DMS53 treated with DMSO at 0.1 percent for 48 hours (cell line): ENCODE measurements around the gene MDP1.

Source experiments
- DNase-seq: peaks from one replicate; lab custom pipeline; 2025; ENCODE audit not compliant: unreplicated experiment; lab: John Stamatoyannopoulos, UW

Gene MDP1

DNA sequence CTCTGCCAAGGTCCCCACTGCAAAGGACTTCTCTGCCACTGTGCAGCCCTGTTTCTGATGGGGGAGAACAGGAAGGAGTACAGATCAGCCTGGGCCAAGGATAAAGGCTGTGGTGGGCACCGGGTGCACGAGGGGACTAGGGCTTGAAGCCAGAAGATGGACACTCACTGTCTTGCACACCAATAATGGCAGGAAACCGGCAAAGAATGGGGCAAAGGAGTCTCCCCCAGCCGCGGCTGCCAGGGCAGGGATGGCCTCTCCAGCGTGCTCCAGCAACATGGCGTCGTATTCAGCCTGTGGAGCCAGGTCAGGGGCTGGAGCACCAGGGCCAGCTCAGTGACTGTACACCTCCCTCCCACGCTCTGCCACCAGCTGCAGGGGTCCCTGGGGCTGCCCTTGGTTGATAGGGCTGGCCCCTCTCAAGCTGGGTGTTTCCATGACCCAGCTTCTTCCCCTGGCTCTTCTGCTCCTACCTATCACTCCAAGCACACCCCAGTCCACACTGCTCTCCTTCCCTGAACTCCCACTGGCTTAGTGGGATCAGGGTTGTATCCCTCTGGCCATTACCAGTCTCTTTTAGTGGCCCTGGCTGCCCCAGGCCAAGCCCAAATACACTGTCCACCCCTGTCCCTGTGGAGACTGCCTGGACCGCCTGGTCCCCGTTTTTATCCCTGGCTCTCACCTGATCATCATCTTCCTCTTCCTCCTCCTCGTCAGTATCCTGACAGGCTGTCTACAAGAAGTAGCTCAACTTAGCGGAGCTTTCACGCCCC is 33.6 kb downstream of the MDP1 start:
- no peak for DNase-seq

DNA sequence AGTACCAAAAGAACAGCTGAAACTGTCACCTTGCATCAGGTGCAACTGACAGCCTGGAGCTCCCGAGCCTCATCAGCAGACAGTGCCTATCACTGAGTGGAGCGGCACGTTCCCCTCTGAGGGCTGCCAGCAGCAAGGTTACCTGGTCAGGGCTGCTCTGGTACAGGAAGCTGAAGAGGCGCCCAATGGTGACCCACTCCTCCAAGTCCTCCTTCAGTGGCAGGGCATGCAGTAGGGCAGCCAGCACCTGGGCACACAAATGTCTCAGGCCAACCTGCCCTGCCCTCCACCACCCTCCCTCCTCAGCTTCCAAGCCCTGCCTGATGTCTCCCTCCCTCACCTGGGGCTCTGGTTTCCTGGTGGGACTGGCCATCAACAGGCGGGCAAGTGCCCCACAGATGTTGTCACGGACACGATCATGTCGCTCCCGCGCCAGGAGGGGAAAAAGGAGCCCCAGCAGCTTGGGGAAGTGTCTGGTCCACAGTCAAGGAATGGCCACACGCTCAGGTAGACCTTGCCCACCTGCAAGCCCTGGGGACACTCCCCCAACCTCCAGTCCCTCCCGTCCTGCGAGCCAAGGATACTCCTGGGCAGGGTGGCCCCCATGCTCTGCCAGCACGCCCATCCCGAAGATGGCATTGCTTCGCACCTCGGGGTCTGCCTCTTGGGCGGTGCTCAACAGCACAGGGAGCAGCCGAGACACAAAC is 34.3 kb downstream of the MDP1 start:
- no peak for DNase-seq

DNA sequence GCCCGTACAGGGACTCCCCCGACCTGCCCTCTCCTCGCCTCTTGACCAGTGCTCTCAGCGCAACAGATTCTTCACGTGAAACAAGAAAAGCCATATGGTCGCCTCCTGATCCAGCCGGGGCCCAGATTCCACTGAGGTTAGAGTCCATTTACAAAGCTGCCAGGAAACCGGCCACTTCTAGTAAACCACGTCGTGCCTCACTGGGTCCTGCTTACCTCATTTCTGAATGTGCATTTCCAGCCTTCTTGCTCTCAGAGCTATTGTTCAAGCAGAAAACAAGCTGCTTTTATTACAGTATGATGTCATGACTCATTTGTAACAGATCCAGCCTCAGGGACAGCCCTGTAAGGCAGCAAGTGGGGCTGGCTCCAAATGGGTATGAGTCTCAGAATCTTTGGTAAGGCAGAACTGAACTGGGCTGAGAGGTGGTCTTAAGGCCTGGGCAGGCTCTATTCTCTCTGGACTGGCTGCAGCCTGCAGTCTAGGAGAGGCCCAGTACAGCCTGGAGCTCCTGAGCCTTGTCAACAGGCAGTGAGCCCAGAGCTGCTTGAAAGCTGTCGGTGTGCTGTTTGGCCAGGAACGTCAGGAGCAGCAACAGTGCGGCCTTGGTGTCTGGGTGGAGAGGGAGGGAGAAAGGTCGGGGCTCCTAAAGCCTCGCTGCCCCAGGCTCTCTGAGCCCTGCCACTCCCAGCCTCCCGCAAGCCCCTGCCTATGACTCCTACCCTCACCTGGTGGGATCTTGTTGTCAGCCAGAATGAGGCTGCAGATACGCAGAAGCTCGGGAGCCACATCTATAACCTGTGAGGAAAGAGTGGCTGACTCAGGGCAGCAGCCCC is 35.7 kb downstream of the MDP1 start:
- no peak for DNase-seq

DNA sequence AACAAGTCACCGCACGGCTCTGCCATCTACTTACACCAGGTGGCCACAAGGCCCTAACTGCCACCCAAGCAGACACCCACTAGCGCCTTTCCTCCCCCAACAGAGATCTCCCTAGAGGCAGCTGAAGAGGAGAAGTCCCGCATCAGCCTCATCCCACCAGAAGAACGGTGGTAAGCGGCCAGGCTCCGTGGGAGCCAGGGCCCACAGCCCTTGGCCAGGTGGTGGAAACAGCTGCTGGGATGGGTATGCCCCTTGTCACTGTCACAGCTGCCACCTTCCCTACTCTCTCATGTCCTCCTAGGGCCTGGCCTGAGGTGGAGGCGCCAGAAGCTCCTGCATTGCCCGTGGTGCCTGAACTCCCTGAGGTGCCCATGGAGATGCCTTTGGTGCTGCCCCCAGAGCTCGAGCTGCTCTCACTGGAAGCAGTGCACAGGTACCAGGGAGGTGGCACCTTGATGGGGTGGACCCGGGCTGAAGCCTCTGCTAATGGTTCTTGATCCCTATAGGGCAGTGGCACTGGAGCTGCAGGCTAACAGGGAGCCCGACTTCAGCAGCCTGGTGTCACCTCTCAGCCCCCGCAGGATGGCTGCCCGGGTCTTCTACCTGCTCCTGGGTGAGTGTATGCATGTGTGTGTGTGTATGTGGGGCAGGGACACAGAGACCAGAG is 36.4 kb downstream of the MDP1 start:
- no peak for DNase-seq

DNA sequence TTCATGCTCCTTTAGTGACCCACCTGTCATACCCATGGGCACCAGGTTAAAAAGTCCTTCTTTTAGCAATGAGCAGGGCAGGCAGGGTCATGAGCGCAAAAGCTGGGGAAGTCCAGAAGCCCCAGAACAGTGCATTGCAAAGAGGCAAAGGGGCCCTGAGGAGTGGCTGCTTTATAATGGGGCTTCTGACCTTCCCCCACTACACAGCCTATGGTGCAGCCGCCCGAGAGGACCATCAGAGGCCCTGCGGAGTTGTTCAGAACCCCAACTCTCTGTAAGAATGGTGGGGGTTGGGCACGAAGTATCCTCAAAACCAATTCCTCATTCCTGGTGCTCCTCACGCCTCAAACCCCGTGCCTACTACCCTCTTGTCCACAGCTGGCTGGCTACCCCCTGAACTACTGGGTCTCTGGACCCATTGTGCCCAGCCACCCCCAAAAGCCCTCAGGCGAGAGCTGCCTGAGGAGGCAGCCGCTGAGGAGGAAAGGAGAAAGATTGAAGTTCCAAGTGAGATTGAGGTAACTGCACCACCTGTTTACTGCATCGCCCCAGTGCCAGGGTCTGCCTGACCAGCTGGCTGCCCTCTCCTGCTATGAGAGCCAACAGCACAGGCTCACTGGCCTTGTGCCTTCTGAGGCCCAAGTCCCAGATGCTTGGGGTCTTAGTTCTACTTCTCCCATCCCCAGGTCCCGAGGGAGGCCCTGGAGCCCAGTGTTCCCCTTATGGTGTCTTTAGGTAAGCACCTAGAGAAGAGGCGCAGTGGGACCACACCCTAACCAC is 37.3 kb downstream of the MDP1 start:
- DNase-seq, result no peak

DNA sequence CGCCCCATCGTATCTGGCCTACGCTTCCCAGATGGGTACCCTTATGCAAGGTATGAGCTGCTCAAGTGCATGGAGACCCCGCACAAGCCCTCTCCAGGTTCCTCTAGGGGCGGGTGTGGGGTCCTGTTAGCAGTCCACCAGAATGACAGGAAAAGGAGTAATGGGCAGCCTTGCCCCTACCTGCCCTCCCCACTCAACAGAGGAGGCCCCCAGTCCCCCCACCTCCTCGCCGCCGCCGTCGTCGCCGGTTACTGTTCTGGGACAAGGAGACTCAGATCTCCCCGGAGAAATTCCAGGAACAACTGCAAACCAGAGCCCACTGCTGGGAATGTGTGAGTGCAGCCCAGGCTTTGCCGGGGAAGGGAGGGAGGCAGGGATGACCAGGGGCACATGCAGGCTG is 38.0 kb downstream of the MDP1 start:
- DNase-seq, result no peak

DNA sequence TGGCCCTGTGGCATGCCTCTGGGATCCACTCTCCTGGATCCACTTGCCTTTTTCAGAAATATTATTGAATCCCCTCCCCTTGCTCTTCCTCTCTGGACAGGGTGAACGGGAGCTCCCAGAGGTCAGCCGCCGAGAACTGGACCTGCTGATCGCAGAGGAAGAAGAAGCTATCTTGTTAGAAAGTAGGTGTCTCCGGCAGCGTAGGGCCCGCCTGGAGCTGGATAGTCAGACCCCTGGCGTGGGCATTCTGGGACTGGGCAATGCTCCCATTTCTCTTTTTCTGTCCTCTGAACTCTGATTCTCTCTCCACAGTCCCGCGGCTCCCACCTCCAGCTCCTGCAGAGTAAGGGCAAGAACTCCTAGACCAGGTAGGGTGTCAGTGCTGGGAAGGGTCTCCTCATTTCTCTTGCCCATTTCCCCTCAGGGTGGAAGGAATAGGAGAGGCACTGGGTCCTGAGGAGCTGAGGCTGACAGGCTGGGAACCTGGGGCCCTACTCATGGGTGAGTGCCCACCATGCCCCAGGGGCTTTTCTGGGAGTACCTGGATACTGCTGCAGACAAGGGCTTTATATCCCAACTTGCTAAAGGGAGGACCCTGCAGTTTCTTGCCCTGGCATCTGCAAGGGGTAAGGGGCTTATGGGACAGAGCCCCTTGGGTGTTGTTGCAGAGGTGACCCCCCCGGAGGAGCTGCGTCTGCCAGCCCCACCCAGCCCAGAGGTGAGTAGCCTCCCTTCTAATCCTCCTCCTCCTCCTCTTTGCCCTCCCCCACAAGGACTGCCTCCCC is 38.6 kb downstream of the MDP1 start:
- no peak for DNase-seq

DNA sequence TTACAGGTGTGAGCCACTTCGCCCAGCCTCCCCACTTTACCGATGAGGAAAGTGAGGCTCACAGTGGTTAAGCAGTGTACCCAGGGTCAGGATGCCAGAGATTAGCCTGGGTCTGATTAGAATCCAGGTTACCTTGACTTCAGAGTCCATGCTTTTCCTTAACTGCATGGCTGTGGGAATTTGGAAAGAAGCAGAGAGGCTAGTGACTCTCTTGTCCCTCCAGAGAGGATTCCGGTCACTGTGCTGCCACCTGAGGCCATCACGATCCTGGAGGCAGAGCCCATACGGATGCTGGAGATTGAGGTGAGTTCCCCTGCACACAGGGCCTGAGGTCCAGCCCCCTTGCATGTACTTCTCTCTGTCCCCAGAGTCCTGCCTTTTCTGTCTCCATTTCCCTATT is 39.3 kb downstream of the MDP1 start:
- no peak for DNase-seq

DNA sequence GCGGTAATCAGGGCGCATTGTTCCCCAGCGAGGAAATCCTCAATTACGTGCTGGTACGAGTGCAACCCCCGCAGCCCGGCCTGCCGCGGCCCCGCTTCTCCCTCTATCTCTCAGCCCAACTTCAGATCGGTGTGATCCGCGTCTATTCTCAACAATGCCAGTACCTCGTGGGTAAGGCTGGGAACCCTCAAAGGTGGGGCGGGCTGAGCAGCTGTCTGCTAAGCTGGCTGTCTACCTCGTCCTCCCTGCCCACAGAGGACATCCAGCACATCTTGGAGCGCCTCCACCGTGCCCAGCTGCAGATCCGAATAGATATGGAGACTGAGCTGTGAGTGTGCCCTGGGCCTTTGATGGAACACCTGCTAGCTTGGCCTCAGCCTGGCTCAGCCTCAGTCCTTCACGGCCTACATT is 43.0 kb downstream of the MDP1 start:
- DNase-seq, result no peak

DNA sequence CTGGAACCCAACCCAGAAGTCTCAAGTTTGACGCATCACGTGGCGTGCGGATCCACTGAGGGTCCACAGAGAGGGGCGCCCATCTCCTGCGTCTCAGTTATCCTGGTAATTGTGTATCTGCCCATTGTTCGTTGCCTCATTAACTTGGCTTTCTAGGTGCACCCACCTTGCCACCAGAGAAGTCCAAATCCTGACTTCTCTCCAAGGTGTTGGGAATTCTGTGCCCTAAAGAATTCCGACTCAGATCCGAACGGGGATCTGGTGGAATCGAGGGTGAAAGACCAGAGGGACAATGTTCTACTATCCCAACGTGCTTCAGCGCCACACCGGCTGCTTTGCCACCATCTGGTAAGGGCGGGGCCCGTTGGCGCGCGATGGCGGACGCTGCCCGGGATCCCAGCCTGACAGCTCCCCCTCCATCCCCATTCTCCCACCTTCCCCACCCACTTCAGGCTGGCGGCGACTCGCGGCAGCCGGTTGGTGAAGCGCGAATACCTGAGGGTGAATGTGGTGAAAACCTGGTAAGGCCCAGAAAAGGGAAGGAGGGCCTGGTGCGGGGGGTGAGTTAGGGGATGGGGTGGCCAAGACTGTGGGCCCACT is 43.5 kb downstream of the MDP1 start:
- no peak for DNase-seq

DNA sequence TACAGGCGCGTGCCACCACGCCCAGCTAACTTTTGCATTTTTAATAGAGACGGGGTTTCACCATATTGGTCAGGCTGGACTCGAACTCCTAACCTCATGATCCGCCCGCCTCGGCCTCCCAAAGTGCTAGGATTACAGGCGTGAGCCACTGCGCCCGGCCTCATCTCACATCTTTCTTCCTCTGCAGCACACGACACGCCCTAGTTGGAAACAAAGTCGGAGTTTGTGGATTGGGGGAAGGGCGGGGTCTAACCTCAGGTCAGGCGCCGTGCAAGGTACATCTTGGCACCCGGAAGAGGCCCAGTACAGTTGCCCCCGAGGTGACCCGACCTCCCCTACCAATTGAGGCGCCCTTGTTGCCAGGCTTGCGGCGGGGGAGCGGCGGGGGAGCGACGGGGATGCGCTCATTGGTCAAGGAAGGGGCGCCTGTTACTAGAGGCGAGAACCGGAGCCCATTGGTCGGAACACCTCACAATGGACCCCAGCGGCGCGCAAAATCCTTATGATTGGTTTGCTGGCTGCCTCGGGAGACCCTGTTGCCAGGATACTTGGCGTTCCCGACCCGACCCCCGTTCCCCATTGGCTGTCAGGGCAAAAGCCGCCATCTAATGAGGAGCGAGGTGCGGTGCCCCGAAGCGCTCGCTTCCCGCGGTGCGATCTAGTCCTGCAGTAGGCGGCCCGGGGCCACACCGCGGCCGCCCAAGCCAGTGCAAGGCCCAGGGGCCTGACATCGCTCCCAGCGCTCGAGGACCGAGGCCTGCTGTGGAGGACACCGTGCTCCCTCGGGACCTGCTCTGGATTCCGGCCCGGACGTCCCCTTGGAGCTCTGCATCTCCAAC is 44.2 kb downstream of the MDP1 start, which contains the start of gene REC8:
TSS of gene REC8 (plus strand) at position 659 of the 839 bp plus-strand sequence. CDS start 473 bp downstream, outside the sequence.
- DNase-seq, result no peak

DNA sequence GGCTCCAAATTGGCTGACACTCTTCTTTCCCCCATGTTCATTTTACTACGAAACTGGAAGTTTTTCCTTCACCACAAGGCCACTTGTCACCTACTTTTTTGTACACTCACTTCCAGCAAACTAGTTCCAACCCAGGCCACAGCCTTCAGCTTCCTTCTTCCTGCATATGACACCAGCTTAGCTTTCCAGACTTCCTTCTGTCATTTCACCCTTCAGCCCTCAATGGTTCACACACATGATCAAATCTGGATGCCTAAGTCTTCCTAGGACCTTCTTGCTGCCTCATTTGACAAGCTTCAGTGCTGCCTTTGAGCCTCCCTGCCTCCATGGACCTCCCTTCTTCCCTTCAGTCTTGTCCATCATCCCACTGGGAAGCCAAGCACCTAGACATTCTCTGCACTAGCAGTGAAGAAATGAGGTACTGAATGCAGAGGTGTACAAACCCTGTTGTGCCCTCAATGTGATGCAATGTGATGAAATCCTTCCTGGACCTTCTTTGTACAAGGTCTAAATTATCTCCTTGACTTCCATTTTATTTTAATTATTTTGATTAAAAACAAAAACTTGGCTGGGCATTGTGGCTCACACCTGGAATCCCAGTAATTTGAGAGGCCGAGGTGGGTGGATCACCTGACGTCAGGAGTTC is 48.3 kb downstream of the MDP1 start:
- no peak for DNase-seq

DNA sequence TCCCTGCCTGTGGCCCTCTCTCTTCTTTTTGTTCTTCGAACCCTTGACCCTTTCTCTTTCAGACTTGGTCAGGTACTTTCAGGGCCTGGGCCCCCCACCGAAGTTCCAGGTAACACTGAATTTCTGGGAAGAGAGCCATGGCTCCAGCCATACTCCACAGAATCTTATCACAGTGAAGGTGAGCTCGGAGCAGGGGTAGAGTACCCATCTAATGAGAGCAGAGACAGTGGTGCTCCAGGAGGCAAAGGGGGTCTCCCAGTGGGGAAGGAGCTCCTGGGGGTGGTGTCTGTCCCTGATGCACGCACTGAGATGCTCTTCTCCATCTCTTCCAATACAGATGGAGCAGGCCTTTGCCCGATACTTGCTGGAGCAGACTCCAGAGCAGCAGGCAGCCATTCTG is 50.1 kb downstream of the MDP1 start:
- no peak for DNase-seq

DNA sequence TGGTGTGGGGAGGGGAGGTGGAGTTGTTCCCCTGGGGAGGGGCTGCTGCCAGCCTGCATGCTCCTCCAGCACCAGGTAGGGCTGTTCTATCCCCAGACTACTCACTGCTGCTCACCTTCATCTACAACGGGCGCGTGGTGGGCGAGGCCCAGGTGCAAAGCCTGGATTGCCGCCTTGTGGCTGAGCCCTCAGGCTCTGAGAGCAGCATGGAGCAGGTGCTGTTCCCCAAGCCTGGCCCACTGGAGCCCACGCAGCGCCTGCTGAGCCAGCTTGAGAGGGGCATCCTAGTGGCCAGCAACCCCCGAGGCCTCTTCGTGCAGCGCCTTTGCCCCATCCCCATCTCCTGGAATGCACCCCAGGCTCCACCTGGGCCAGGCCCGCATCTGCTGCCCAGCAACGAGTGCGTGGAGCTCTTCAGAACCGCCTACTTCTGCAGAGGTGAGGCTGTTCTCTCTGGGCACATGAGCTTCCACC is 51.3 kb downstream of the MDP1 start:
- no peak for DNase-seq
